ENCODE data around the gene ALAD. TPM values are rescaled to one million over a fixed set of nuclear protein-coding genes. Genes with fewer than 3 reads are reported as not detected.

ALAD gene
- total and polyA plus RNA-seq, 2 of the 13 experiments (the other 11 are each of a cell fraction or from before 2014, with no cell fraction given), result 21.8 to 30.1 TPM

- TF ChIP-seq HMGXB4 (CRISPR knock-in tag; IDR thresholded peaks at IDR 0.05; ENCODE audit: borderline replicate concordance in 1 of 2, low read depth in 1 of 2) (peak; percentile 96 to 97), MTA1 (CRISPR knock-in tag; IDR thresholded peaks at IDR 0.05; ENCODE audit: borderline replicate concordance) (0 out of 2 replicates have a peak, but pooled peaks have one; percentile 58), ZNF142 (CRISPR knock-in tag; IDR thresholded peaks at IDR 0.05) (peak; percentile 68), ZNF746 (CRISPR knock-in tag; IDR thresholded peaks at IDR 0.05) (peak; percentile 87; the same call in 1 of the 2 replicates), GZF1 (CRISPR knock-in tag; IDR thresholded peaks at IDR 0.05) (no peak), AFF4 (CRISPR knock-in tag; IDR thresholded peaks at IDR 0.05) (no peak), ZNF567 (CRISPR knock-in tag; IDR thresholded peaks at IDR 0.05; ENCODE audit: borderline replicate concordance) (no peak), BCL3 (CRISPR knock-in tag; IDR thresholded peaks at IDR 0.05) (no peak), TEF (CRISPR knock-in tag; IDR thresholded peaks at IDR 0.05) (no peak), ZNF879 (CRISPR knock-in tag; IDR thresholded peaks at IDR 0.05) (no peak), HMGA1 (CRISPR knock-in tag; conservative IDR thresholded peaks at IDR 0.05) (no peak)
Measured at GRCh38 chr9:113401027-113401792, at the start of gene ALAD (continued).

Measured in HepG2 (cell line).